Mucosa of gallbladder (tissue), 1 donor: ENCODE data around the gene SIM1. TPM values are rescaled to one million over a fixed set of nuclear protein-coding genes. Genes with fewer than 3 reads are reported as not detected.

Experiments used
- DNase-seq: peaks from one replicate; pipeline ENCODE4 v3.0.0-alpha.2; 2020; ENCODE audit warnings: low spot score
- total RNA-seq: library from RNA; stranded (reverse); gene quantifications from one replicate; pipeline ENCODE4 v1.2.1, GENCODE V29; 2021
- donor health status: DM: no; HTN: no; CAD: no.

The SIM1 gene
- total RNA-seq, 1 donor from 2014 or later: not detected

GRCh38 chr6:100457311-100457990 lies 7.3 kb downstream of the SIM1 start:
- DNase-seq: no peak

GRCh38 chr6:100456908-100457235 lies 7.8 kb downstream of the SIM1 start:
- no peak for DNase-seq

- DNase-seq: no peak
These were observed 8.4 kb downstream of the SIM1 start for GRCh38 chr6:100456141-100456907.

- no peak for DNase-seq
These were observed 9.2 kb downstream of the SIM1 start for GRCh38 chr6:100455230-100456124.

GRCh38 chr6:100454551-100455229 lies 10.0 kb downstream of the SIM1 start:
- no peak for DNase-seq

- no peak for DNase-seq
These were observed 10.8 kb downstream of the SIM1 start for GRCh38 chr6:100453701-100454521.

GRCh38 chr6:100452998-100453397 lies 11.7 kb downstream of the SIM1 start:
- no peak for DNase-seq

GRCh38 chr6:100451577-100451976 lies 13.1 kb downstream of the SIM1 start:
- DNase-seq: no peak

- no peak for DNase-seq
These were observed 15.5 kb downstream of the SIM1 start for GRCh38 chr6:100449239-100449691.

GRCh38 chr6:100447900-100448748 lies 16.6 kb downstream of the SIM1 start:
- no peak for DNase-seq

GRCh38 chr6:100447081-100447899 lies 17.4 kb downstream of the SIM1 start:
- no peak for DNase-seq

- DNase-seq: no peak
These were observed 18.3 kb downstream of the SIM1 start for GRCh38 chr6:100446115-100447080.

GRCh38 chr6:100445512-100445911 lies 19.2 kb downstream of the SIM1 start:
- no peak for DNase-seq

GRCh38 chr6:100440935-100441334 lies 23.8 kb downstream of the SIM1 start:
- no peak for DNase-seq

- no peak for DNase-seq
These were observed 29.4 kb downstream of the SIM1 start for GRCh38 chr6:100435299-100435698.

GRCh38 chr6:100433726-100434435 lies 30.8 kb downstream of the SIM1 start:
- DNase-seq: no peak

- no peak for DNase-seq
These were observed 32.6 kb downstream of the SIM1 start for GRCh38 chr6:100432136-100432535.
